Gastrocnemius medialis (tissue), 4 donors: ENCODE measurements around the gene LRRC28. TPM values are rescaled to one million over a fixed set of nuclear protein-coding genes. Genes with fewer than 3 reads are reported as not detected.
"Not testable (repeated sequence)": the region's sequence is repeated elsewhere in the genome, so short reads cannot be mapped to it uniquely, and the experiment has no call there.

Source experiments
- ATAC-seq, 2 donors: fragments of 150-250 bp; one replicate each; pipeline ENCODE4 v1.9.1; 2016
- DNase-seq, 2 donors: peaks; one replicate each; pipeline ENCODE4 v3.0.0-alpha.2; 2019
- H3K27ac ChIP-seq, 4 donors: fragments of 200-600 bp; sonication (generic); 1 replicate in 1 of 4; 2 replicates in 3 of 4; pipeline ENCODE4 v1.5.1; 2016 to 2018; ENCODE audit warnings: mild to moderate bottlenecking in 2 of 4, moderate library complexity in 1 of 4
- H3K27me3 ChIP-seq, 3 donors: fragments of 200-600 bp; sonication (generic) in 2 of 3; 1 replicate in 1 of 3; 2 replicates in 2 of 3; pipeline versions ENCODE4 v1.5.1 to v1.6.0; 2016 to 2019; ENCODE audit warnings: mild to moderate bottlenecking in 1 of 3, moderate library complexity in 1 of 3
- H3K36me3 ChIP-seq, 2 donors: fragments of 200-600 bp; sonication (generic) in 1 of 2; one replicate each; pipeline ENCODE4 v1.5.1; 2017 to 2018
- H3K4me1 ChIP-seq, 2 donors: fragments of 200-600 bp; sonication (generic) in 1 of 2; one replicate each; pipeline ENCODE4 v1.5.1; 2016 to 2017; ENCODE audit warnings: mild to moderate bottlenecking in 2 of 2
- H3K4me3 ChIP-seq, 4 donors: fragments of 200-600 bp; sonication (generic) in 3 of 4; 1 replicate in 1 of 4; 2 replicates in 3 of 4; pipeline ENCODE4 v1.5.1; 2016 to 2019; ENCODE audit warnings: mild to moderate bottlenecking in 2 of 4
- H3K9me3 ChIP-seq, 3 donors: fragments of 200-600 bp; sonication (generic) in 2 of 3; 1 replicate in 1 of 3; 2 replicates in 2 of 3; pipeline ENCODE4 v1.5.1; 2016 to 2019
- POLR2A ChIP-seq, 2 donors: fragments of 450-650 bp; IDR thresholded peaks; one replicate each; pipeline ENCODE4 v1.6.1; 2017; ENCODE audit warnings: antibody characterized with exemption in 2 of 2, mild to moderate bottlenecking in 2 of 2, moderate library complexity in 2 of 2
- in situ Hi-C, 4 donors: fragments of 200-750 bp; cut with MboI; loops; one replicate each; pipeline versions ENCODE4 v1.15.0 to v1.8.0; 2017; ENCODE audit warnings: low sequenced_read_pairs in 4 of 4
- intact Hi-C: fragments of 100-400 bp; cut with DNase I; formaldehyde crosslinking; loops from one replicate; pipeline ENCODE4 v1.15.1; 2023; ENCODE audit warnings: low total_unique reads
- total RNA-seq, 4 donors: library from RNA; depleted of rRNA; stranded (reverse); fragments of >200 nt; gene quantifications; one replicate each; pipeline versions ENCODE4 v1.1.0 to v1.2.3, GENCODE V29; 2016
- TF ChIP-seq, protein P1 (sequence below), 5 experiments: fragments of 450-650 bp in 3 of 5; fragments of 200-600 bp in 2 of 5; sonication (generic) in 2 of 5; IDR thresholded peaks in 4 of 5; conservative IDR thresholded peaks in 1 of 5; 1 replicate in 4 of 5; 2 replicates in 1 of 5; pipeline ENCODE4 v1.5.1; 2016 to 2019; ENCODE audit warnings: antibody characterized with exemption in 5 of 5, mild to moderate bottlenecking in 3 of 5, moderate library complexity in 3 of 5

The LRRC28 gene
- total RNA-seq, 4 donors from 2014 or later = 22.0 to 48.5 (median 36.9) TPM

DNA sequence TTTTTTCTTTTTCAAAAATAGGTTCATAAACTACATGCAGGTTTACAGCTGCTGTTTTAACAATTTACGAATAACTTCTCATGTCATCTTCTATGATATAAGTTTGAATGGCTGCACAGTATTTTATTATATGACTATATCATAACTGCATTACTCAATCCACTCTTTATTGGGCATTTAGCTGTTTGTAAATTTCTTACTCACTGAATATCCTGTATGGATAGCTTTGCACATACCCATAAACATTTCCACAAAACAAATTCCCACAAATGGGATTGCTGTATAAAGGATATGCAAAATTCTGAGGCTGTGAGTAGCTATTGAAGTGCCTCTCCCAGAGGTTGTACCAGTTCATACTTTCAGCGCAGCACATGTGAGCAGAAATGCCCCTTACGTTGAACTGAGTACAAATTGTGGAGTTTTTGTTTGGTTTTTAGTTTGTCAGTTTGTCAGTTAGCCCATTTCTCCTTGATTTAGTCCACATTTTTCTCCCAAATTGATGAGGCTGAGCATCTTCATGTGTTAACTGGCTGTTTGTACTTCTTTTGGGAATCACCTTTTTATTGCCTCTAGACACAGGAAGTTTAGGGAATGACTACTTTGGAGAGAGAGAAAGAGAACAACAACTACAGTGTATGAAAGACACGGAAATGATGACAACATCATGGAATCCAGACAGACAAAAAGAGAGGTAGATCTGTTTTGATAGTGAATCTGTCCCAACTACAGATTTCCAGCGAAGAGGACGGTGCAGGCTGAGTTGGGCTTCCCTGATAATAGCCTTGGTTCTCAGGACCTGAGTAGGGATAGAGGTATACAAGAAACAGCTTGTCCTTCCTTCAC, 26.7 kb upstream of the LRRC28 start:
- intact Hi-C loops (no loop called here), in situ Hi-C loops (loop anchor here in 3 of 4 donors (25.0 kb wide), 2 partner anchors 437 to 462 kb away; no protein-coding TSS in a partner anchor)
- Histone ChIP-seq H3K36me3 (peaks cover 0 to 32% of the 10 kb centered on the region in 2 donors), H3K27ac (no peak overlapping the region), H3K4me1 (no peaks in the 10 kb centered on the region), H3K27me3 (no peaks in the 10 kb centered on the region), H3K4me3 (no peak overlapping the region), H3K9me3 (no peaks in the 10 kb centered on the region)
- ATAC-seq (no peak), DNase-seq (no peak)
- TF ChIP-seq, protein P1, sequence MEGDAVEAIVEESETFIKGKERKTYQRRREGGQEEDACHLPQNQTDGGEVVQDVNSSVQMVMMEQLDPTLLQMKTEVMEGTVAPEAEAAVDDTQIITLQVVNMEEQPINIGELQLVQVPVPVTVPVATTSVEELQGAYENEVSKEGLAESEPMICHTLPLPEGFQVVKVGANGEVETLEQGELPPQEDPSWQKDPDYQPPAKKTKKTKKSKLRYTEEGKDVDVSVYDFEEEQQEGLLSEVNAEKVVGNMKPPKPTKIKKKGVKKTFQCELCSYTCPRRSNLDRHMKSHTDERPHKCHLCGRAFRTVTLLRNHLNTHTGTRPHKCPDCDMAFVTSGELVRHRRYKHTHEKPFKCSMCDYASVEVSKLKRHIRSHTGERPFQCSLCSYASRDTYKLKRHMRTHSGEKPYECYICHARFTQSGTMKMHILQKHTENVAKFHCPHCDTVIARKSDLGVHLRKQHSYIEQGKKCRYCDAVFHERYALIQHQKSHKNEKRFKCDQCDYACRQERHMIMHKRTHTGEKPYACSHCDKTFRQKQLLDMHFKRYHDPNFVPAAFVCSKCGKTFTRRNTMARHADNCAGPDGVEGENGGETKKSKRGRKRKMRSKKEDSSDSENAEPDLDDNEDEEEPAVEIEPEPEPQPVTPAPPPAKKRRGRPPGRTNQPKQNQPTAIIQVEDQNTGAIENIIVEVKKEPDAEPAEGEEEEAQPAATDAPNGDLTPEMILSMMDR (IDR thresholded peaks at IDR 0.05 in 4 of 5, conservative IDR thresholded peaks at IDR 0.05 in 1 of 5) = no peak
- no peak for TF ChIP-seq POLR2A (IDR thresholded peaks at IDR 0.05)

DNA sequence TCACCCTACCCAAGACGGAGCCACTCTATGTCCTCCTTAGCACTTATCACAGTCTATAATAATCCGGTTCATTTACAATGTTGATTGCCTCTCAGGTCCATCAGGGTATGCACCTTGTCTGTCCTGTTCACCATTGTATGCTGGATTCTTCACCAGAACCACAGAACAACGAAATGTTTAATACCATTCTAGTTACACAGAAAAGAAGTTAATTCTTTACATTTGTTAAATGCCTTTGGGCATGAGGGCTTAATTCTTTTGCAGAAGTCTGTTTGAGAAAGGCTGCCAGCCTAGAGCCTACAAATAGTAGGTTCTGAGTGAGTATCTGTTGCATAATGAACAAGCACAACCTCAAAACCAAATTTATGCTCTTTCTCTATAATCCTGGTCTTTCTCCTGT, 24.5 kb upstream of the LRRC28 start:
- no peak for DNase-seq
- no peaks in the 10 kb centered on the region for H3K27me3 ChIP-seq
- in situ Hi-C loops = loop anchor here in 1 of 4 donors (25.0 kb wide), 1 partner anchor 465 kb away; no protein-coding TSS in a partner anchor
- no peak overlapping the region for H3K27ac ChIP-seq
- H3K9me3 ChIP-seq = no peaks in the 10 kb centered on the region
- no peak overlapping the region for H3K4me3 ChIP-seq
- TF ChIP-seq POLR2A (IDR thresholded peaks at IDR 0.05) = no peak
- no peaks in the 10 kb centered on the region for H3K4me1 ChIP-seq
- intact Hi-C loops = no loop called here
- ATAC-seq = no peak
- H3K36me3 ChIP-seq = peaks cover 0 to 19% of the 10 kb centered on the region in 2 donors

DNA sequence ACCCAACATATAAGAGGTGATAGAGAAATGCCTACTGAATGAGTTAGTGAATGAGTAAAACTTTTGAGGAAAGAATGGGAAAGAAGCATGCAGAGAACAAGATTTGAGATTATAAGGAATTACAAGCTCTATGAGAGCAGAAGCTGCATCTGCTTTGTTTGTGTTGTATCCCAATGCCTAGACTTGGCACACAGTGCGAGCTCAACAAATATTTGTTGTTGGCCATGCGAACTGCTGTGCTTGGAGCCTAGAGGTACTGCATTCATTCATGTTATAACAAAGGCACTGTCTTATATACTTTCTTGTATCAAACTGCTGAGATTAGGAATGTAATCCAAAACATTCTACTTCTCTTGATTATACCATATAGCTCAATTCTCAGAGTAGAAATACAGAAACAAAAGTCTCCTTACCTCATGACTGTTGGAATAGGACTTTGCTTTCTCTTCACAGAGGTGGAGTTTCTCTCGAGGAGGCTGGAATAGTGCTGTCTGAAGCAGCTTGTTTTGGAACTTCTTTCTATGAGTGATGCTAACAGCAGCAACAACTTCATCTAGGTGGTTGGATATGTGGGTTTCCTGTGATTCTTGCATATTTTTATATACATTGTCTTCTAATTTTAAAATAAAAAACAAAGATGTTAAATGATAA, 23.0 kb upstream of the LRRC28 start:
- peaks cover 0 to 19% of the 10 kb centered on the region in 2 donors for H3K36me3 ChIP-seq
- DNase-seq (no peak), ATAC-seq (no peak)
- intact Hi-C loops = no loop called here
- H3K27me3 ChIP-seq = no peaks in the 10 kb centered on the region
- no peak overlapping the region for H3K4me3 ChIP-seq
- TF ChIP-seq, protein P1 (IDR thresholded peaks at IDR 0.05 in 4 of 5, conservative IDR thresholded peaks at IDR 0.05 in 1 of 5) = no peak
- TF ChIP-seq POLR2A (IDR thresholded peaks at IDR 0.05) = no peak
- in situ Hi-C loops = loop anchor here in 1 of 4 donors (25.0 kb wide), 1 partner anchor 466 kb away; no protein-coding TSS in a partner anchor
- H3K27ac ChIP-seq = no peak overlapping the region
- H3K9me3 ChIP-seq = no peaks in the 10 kb centered on the region
- H3K4me1 ChIP-seq = no peaks in the 10 kb centered on the region

DNA sequence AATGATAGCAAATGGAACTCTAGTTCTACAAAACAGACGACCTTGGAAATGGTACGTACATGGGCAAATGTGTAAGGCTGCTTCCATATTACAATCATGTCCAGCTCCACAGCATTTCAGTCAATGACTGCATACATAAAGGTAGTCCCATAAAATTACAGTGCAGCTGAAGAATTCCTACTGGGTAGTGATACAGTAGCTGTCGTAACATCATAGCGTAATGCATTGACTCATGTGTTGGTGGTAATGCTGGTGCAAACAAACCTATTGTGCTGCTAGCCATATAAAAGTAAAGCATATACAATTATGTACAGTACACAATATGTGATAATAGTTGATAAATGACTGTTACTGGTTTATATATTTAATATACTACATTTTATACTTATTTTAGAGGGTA, 20.4 kb upstream of the LRRC28 start:
- in situ Hi-C loops (loop anchor here in 1 of 4 donors (25.0 kb wide), 1 partner anchor 469 kb away; no protein-coding TSS in a partner anchor), intact Hi-C loops (no loop called here)
- Histone ChIP-seq H3K27me3 (no peaks in the 10 kb centered on the region), H3K4me1 (no peaks in the 10 kb centered on the region), H3K27ac (no peak overlapping the region), H3K9me3 (no peaks in the 10 kb centered on the region), H3K4me3 (no peak overlapping the region), H3K36me3 (peaks cover 0 to 12% of the 10 kb centered on the region in 2 donors)
- TF ChIP-seq, protein P1 (IDR thresholded peaks at IDR 0.05 in 4 of 5, conservative IDR thresholded peaks at IDR 0.05 in 1 of 5) = no peak
- TF ChIP-seq POLR2A (IDR thresholded peaks at IDR 0.05) = no peak
- ATAC-seq (no peak), DNase-seq (no peak)

DNA sequence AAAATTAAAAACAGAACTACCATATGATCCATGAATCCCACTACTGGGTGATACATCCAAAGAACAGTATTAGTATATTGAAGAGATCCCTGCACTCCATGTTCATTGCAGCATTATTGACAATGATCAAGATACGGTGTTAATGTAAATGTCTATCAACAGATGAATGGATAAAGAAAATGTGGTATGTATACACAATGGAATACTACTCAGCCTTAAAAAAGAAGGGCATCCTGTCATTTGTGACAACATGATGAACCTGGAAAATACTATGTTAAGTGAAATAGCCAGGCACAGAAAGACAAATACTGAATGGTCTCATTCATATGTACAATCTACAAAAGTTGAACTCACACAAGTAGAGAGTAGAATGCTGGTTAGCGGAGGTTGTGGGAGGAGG, 18.5 kb upstream of the LRRC28 start:
- TF ChIP-seq POLR2A (IDR thresholded peaks at IDR 0.05) = no peak
- TF ChIP-seq, protein P1 (IDR thresholded peaks at IDR 0.05 in 4 of 5, conservative IDR thresholded peaks at IDR 0.05 in 1 of 5) = no peak
- in situ Hi-C loops = loop anchor here in 1 of 4 donors (25.0 kb wide), 1 partner anchor 470 kb away; no protein-coding TSS in a partner anchor
- Histone ChIP-seq H3K4me3 (no peak overlapping the region), H3K4me1 (no peaks in the 10 kb centered on the region), H3K36me3 (peaks cover 0 to 4% of the 10 kb centered on the region in 2 donors), H3K27me3 (no peaks in the 10 kb centered on the region), H3K9me3 (no peaks in the 10 kb centered on the region), H3K27ac (no peak overlapping the region)
- ATAC-seq = no peak
- intact Hi-C loops = no loop called here
- DNase-seq = no peak

DNA sequence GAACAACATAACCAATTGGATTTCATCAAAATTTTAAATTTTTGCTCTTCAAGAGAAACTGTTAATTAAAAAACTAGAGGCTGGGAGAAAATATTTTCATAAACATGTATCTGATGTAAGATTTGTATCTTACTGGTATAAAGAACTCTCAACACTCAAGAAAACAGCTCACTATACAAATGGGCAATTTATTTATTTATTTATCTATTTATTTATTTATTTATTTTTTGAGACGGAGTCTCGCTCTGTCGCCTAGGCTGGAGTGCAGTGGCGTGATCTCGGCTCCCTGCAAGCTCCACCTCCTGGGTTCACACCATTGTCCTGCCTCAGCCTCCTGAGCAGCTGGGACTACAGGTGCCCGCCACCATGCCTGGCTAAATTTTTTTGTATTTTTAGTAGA, 17.1 kb upstream of the LRRC28 start:
- in situ Hi-C loops = loop anchor here in 1 of 4 donors (25.0 kb wide), 1 partner anchor 472 kb away; no protein-coding TSS in a partner anchor
- H3K36me3 ChIP-seq, DNase-seq, H3K27me3 ChIP-seq, ATAC-seq, H3K27ac ChIP-seq, H3K4me1 ChIP-seq, intact Hi-C loops, H3K9me3 ChIP-seq, H3K4me3 ChIP-seq: not testable (repeated sequence)
